DMS79 treated with DMSO at 0.1 percent for 48 hours (cell line): ENCODE results near the gene PRDM8.
"Not testable (repeated sequence)": the region's sequence is repeated elsewhere in the genome, so short reads cannot be mapped to it uniquely, and the experiment has no call there.

Experiments used
- DNase-seq: peaks from one replicate; lab custom pipeline; 2025; lab: John Stamatoyannopoulos, UW

Gene PRDM8

GRCh38 chr4:80228460-80228859 is 31.2 kb downstream of the PRDM8 start:
- no peak for DNase-seq

GRCh38 chr4:80229128-80229527 is 31.8 kb downstream of the PRDM8 start:
- DNase-seq, result no peak

GRCh38 chr4:80229590-80229989 is 32.3 kb downstream of the PRDM8 start:
- no peak for DNase-seq

GRCh38 chr4:80231180-80231579 is 33.9 kb downstream of the PRDM8 start:
- DNase-seq, result no peak

GRCh38 chr4:80232707-80233370 is 35.5 kb downstream of the PRDM8 start:
- no peak for DNase-seq

GRCh38 chr4:80233390-80233789 is 36.1 kb downstream of the PRDM8 start:
- no peak for DNase-seq

- DNase-seq, result no peak
Observed at GRCh38 chr4:80235451-80235850, 38.1 kb downstream of the PRDM8 start.

GRCh38 chr4:80237992-80238391 is 40.7 kb downstream of the PRDM8 start:
- no peak for DNase-seq

- no peak for DNase-seq
Observed at GRCh38 chr4:80239480-80240150, 42.3 kb downstream of the PRDM8 start.

- no peak for DNase-seq
Observed at GRCh38 chr4:80240976-80241375, 43.7 kb downstream of the PRDM8 start.

GRCh38 chr4:80243274-80244018 is 46.1 kb downstream of the PRDM8 start:
- no peak for DNase-seq

GRCh38 chr4:80247484-80247883 is 50.2 kb downstream of the PRDM8 start:
- DNase-seq, result not testable (repeated sequence)

GRCh38 chr4:80249144-80249543 is 51.8 kb downstream of the PRDM8 start:
- no peak for DNase-seq

- DNase-seq, result no peak
Observed at GRCh38 chr4:80252427-80252826, 55.1 kb downstream of the PRDM8 start.

GRCh38 chr4:80252953-80253352 is 55.6 kb downstream of the PRDM8 start:
- DNase-seq, result no peak

GRCh38 chr4:80253510-80253909 is 56.2 kb downstream of the PRDM8 start:
- DNase-seq, result no peak
